ENCODE results near the gene CSMD2. TPM values are rescaled to one million over a fixed set of nuclear protein-coding genes. Genes with fewer than 3 reads are reported as not detected.

Gene CSMD2
- total RNA-seq, 2 donors from 2014 or later, result not detected

GRCh38 chr1:33985656-33986055 lies 179.4 kb downstream of the CSMD2 start:
- ATAC-seq, result no peak

DNA sequence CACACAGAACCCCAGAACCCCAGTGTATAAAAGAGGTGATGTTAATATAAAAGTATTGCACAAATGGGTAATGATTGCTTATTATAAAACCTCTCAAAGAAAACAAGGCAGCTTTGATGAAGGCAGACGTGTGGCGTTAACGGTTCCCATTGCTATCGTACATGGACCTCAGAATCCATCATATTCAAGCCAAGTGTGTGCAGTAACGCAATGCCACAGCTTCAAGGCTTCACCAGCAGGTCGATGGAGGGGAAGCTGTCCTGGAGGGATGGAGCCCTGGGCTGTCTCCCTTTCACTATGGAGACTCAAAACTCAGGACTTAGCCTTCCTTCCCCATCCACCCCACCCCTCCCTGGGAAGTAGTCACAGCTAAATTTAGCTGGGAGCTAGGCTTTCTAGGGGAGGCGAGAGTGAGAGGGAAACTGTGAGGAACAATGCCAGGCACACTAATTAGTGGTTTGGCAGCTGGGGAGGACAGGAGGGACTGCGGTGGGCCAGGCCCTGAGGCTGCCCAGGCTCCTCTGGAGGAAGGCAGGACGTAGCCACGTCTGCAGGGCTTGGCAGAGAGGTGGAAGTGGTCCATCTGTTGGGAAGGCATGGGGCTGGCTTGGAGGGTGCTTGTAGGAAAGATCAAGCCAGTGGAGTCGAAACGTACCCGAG lies 180.0 kb downstream of the CSMD2 start:
- H3K36me3 Mint-ChIP-seq (ENCODE audit: low read depth), result peaks cover 4% of the 10 kb centered on the region
- ATAC-seq (no peak), DNase-seq (no peak)
- no peaks in the 10 kb centered on the region for H3K9me3 ChIP-seq (ENCODE audit: control insufficient read depth, low read length, poor library complexity, severe bottlenecking)
- H3K27ac Mint-ChIP-seq, result no peak overlapping the region
- peaks cover 48% of the 10 kb centered on the region for H3K27me3 Mint-ChIP-seq
- H3K4me1 Mint-ChIP-seq, result peaks cover 4% of the 10 kb centered on the region
- no peak overlapping the region for H3K4me3 Mint-ChIP-seq

More at GRCh38 chr1:33985656-33986055, 179.4 kb downstream of the CSMD2 start:
- no peaks in the 10 kb centered on the region for H3K9me3 ChIP-seq (ENCODE audit: control insufficient read depth, low read length, poor library complexity, severe bottlenecking)
- Mint-ChIP-seq H3K27me3 (peaks cover 48% of the 10 kb centered on the region), H3K27ac (no peak overlapping the region), H3K36me3 (ENCODE audit: low read depth) (peaks cover 4% of the 10 kb centered on the region), H3K4me3 (no peak overlapping the region), H3K4me1 (peaks cover 4% of the 10 kb centered on the region)
- DNase-seq, result no peak

DNA sequence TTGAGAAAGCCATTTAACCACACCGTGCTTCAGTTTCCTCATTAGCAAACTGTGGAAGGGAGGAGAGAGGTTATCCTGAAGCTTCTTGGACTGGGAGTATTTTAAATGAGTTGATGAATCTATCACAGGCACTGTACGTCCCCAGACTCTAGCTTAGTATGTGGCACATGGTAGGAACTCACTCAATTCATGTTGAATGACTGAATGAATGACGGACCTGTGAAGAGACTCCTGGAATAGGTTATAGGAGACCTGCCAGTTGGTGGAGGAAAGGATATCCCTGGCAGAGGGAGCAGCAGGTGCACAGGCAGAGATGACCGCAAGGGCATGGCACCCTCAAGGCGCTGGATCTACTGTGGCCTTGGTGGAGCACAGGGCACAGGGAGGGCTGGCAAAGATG lies 182.6 kb downstream of the CSMD2 start:
- Mint-ChIP-seq H3K4me1 (peaks cover under 1% of the 10 kb centered on the region), H3K36me3 (ENCODE audit: low read depth) (peaks cover 4% of the 10 kb centered on the region), H3K4me3 (no peak overlapping the region), H3K27me3 (peaks cover 54% of the 10 kb centered on the region), H3K27ac (no peak overlapping the region)
- no peaks in the 10 kb centered on the region for H3K9me3 ChIP-seq (ENCODE audit: control insufficient read depth, low read length, poor library complexity, severe bottlenecking)
- DNase-seq (no peak), ATAC-seq (no peak)

DNA sequence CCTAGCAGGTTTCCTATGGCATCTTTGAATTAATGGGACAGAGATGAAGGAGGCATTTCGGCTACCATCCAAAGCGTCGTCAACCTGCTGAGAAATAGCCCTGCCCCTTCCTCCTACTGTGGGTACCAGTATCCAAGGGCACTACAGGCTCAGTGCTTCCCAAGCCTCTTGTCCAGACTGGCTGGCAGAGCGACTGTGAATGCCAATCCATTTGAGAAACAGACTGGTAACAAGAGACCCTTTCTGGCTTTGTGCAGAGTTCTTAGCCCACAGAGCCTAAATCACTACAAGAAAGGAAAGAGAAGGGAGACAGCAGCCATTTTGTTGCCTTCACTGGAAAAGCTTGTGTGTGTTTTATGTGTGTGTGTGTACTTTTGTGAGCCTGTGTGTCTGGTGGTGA lies 185.7 kb downstream of the CSMD2 start:
- ATAC-seq (no peak), DNase-seq (no peak)
- Mint-ChIP-seq H3K27me3 (peaks cover 51% of the 10 kb centered on the region), H3K4me1 (no peaks in the 10 kb centered on the region), H3K27ac (no peak overlapping the region), H3K4me3 (no peak overlapping the region), H3K36me3 (ENCODE audit: low read depth) (peaks cover 4% of the 10 kb centered on the region)
- no peaks in the 10 kb centered on the region for H3K9me3 ChIP-seq (ENCODE audit: control insufficient read depth, low read length, poor library complexity, severe bottlenecking)

DNA sequence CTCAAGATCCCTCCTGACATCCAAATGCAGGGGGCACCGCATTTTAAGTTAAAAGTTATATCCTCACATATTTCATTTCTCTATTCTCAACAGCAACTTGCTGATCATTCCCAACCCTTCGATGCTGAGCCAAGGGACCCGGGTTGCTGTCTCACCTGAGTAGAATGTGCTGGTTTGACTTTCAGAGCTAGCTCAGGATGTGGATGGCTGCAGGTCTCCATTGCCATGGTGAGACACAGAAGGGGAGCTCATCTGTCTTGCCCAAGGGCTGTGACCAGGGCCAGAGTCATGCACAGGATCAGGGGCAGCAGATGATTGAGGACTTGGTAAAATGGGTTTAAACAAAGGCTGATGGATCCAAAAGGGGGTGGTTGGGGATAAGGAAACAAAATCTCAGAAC lies 189.1 kb downstream of the CSMD2 start:
- Mint-ChIP-seq H3K36me3 (ENCODE audit: low read depth) (no peaks in the 10 kb centered on the region), H3K4me3 (no peak overlapping the region), H3K4me1 (no peaks in the 10 kb centered on the region), H3K27me3 (peaks cover 58% of the 10 kb centered on the region), H3K27ac (no peak overlapping the region)
- H3K9me3 ChIP-seq (ENCODE audit: control insufficient read depth, low read length, poor library complexity, severe bottlenecking), result no peaks in the 10 kb centered on the region
- DNase-seq (no peak), ATAC-seq (no peak)

DNA sequence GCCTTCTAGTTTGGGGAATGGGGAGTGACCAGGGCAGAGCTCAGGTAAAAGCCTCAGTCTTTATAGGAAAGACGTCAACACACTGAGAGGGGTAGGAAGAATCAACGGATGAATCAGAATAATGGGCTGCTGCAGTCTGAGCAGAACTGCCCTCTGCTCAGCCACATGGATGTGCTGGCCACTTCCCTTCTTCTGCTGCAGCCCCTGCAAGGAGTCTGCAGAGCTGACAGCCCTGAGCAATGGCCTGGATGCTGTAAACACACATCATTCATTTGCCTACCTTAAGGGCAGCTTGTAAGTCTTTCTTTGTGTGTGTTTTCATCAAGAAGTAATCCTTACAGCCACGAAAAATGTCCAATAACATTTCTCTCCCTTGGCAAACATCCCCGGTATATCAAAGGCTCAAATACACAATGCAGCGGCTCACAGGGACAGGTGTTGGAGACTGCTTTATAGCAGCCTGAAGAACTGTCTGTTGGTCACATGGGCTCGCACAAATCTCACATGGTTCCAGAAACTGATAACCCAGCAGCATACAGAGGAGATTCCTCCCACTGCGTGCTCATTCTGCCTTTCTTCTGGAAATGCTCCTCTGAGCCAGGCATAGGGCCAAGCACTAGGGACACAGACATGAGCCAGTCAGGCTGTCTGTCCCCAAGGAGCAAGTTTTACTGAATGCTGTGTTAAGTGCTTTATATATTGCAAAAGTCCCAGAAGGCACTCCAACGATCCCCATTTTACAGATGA lies 191.1 kb downstream of the CSMD2 start:
- H3K27me3 Mint-ChIP-seq, result peaks cover 66% of the 10 kb centered on the region

DNA sequence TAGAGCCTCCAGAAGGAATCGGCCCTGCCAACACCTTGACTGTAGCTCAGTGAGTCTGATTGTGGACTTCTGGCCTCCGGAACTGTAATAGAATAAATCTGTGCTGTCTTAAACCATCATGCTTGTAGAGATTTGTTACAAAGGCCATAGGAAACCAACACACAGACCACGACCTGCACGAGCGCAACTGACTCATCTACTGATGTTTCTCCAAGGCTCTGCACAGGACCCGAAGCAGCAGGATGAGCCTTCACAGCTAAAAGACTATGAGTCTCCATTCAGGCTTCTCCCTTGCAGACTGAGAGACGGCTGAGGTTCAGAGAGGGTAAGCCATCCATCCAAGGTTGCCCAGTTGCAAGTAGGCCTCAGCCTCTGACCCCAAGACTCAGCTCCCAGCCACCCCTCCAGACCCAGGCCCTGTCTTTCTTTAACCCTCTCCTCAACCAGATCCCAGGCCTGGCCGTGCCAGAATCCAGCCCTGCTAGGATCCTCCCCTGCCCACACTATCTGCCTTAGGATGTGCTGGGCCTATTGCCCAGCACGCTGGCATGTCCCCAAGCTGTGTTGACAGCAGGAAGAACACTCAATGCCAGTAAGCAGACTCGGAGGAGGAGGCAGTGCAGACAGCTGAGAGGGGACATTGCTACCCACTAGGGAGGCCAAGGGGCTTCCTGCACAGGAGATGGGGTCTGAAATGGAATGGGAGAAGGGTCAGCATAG lies 192.2 kb downstream of the CSMD2 start:
- peak overlapping the region; percentile 46 for H3K4me3 Mint-ChIP-seq
- DNase-seq (no peak), ATAC-seq (no peak)
- H3K36me3 Mint-ChIP-seq (ENCODE audit: low read depth), result no peaks in the 10 kb centered on the region
- no peaks in the 10 kb centered on the region for H3K4me1 Mint-ChIP-seq
- H3K27me3 Mint-ChIP-seq, result peaks cover 59% of the 10 kb centered on the region
- no peaks in the 10 kb centered on the region for H3K9me3 ChIP-seq (ENCODE audit: control insufficient read depth, low read length, poor library complexity, severe bottlenecking)
- H3K27ac Mint-ChIP-seq, result no peak overlapping the region

More for the DNA sequence above, 191.1 kb downstream of the CSMD2 start:
- no peaks in the 10 kb centered on the region for H3K9me3 ChIP-seq (ENCODE audit: control insufficient read depth, low read length, poor library complexity, severe bottlenecking)
- no peak for ATAC-seq
- DNase-seq, result no peak
- H3K4me3 Mint-ChIP-seq, result no peak overlapping the region
- H3K4me1 Mint-ChIP-seq, result no peaks in the 10 kb centered on the region
- no peaks in the 10 kb centered on the region for H3K36me3 Mint-ChIP-seq (ENCODE audit: low read depth)
- no peak overlapping the region for H3K27ac Mint-ChIP-seq

- no peaks in the 10 kb centered on the region for H3K36me3 Mint-ChIP-seq (ENCODE audit: low read depth)
- no peak overlapping the region for H3K4me3 Mint-ChIP-seq
- H3K9me3 ChIP-seq (ENCODE audit: control insufficient read depth, low read length, poor library complexity, severe bottlenecking), result no peaks in the 10 kb centered on the region
- H3K27ac Mint-ChIP-seq, result no peak overlapping the region
- no peaks in the 10 kb centered on the region for H3K4me1 Mint-ChIP-seq
- no peak for ATAC-seq
- no peak for DNase-seq
- H3K27me3 Mint-ChIP-seq, result peaks cover 57% of the 10 kb centered on the region
These were observed 193.1 kb downstream of the CSMD2 start for GRCh38 chr1:33971913-33972312.

GRCh38 chr1:33971018-33971710 lies 193.9 kb downstream of the CSMD2 start:
- Mint-ChIP-seq H3K4me3 (no peak overlapping the region), H3K27ac (no peak overlapping the region), H3K36me3 (ENCODE audit: low read depth) (no peaks in the 10 kb centered on the region), H3K4me1 (no peaks in the 10 kb centered on the region), H3K27me3 (peaks cover 57% of the 10 kb centered on the region)
- H3K9me3 ChIP-seq (ENCODE audit: control insufficient read depth, low read length, poor library complexity, severe bottlenecking), result no peaks in the 10 kb centered on the region
- ATAC-seq (no peak), DNase-seq (no peak)

- Mint-ChIP-seq H3K36me3 (ENCODE audit: low read depth) (no peaks in the 10 kb centered on the region), H3K4me1 (no peaks in the 10 kb centered on the region), H3K27ac (no peak overlapping the region), H3K4me3 (no peak overlapping the region), H3K27me3 (peaks cover 54% of the 10 kb centered on the region)
- H3K9me3 ChIP-seq (ENCODE audit: control insufficient read depth, low read length, poor library complexity, severe bottlenecking), result no peaks in the 10 kb centered on the region
- ATAC-seq, result no peak
- DNase-seq, result no peak
These were observed 194.7 kb downstream of the CSMD2 start for GRCh38 chr1:33970148-33970825.

DNA sequence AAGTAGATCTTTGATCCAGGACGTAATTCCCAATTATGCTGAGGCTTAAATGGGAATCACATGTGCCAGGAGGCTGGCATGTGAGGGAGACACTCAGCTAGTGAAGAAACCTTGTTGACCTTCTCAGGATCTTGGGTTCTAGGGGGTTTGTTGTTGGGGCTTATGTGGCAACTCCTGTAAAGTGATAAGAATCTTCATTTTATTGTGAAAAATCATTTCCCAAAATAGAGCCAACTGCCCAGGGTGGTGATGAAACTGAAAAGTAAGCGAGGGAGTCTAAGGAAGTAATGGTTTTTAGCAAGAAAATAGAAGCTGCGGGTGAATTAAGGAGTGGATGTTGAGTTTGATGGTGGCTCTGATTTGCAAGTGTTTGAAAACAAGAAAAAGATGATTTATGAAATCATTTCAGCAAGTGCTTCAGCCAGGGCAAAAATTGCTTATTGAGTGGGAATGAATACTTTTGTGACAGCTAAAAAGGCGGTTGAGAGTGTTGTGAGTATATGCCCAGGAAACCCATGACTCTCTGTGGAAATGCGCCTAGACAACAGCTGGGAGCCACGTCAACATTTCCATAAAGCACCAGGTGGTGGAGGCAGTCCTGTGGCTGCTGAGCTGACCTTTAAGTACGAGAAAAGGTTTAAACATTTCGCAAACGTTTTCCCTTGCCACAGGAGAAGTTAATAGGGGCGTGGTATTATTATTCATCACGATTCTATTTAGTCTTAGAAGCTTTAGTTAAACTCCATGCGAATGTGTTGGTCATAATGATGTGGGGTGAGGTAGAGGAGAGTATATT lies 198.5 kb downstream of the CSMD2 start:
- peaks cover 3% of the 10 kb centered on the region for H3K9me3 ChIP-seq (ENCODE audit: control insufficient read depth, low read length, poor library complexity, severe bottlenecking)
- Mint-ChIP-seq H3K27me3 (peaks cover 45% of the 10 kb centered on the region), H3K4me3 (no peak overlapping the region), H3K36me3 (ENCODE audit: low read depth) (no peaks in the 10 kb centered on the region), H3K4me1 (peaks cover 3% of the 10 kb centered on the region), H3K27ac (no peak overlapping the region)
- DNase-seq, result no peak
- ATAC-seq, result no peak

- no peak overlapping the region for H3K27ac Mint-ChIP-seq
- DNase-seq (no peak), ATAC-seq (no peak)
- H3K4me3 Mint-ChIP-seq, result no peak overlapping the region
- H3K9me3 ChIP-seq (ENCODE audit: control insufficient read depth, low read length, poor library complexity, severe bottlenecking), result peaks cover 3% of the 10 kb centered on the region
- H3K27me3 Mint-ChIP-seq, result peaks cover 34% of the 10 kb centered on the region
- H3K4me1 Mint-ChIP-seq, result peaks cover 3% of the 10 kb centered on the region
- H3K36me3 Mint-ChIP-seq (ENCODE audit: low read depth), result no peaks in the 10 kb centered on the region
These were observed 199.9 kb downstream of the CSMD2 start for GRCh38 chr1:33965086-33965485.

Measured in T-helper 17 cell (primary cell).